GM12873 (cell line): Measurements from ENCODE around the gene PALB2.

Source experiments
- CTCF ChIP-seq: IDR thresholded peaks from 2 replicates; pipeline ENCODE4 v1.5.1; 2012; ENCODE audit warnings: low read depth, mild to moderate bottlenecking, moderate library complexity, low read length, control low read depth; ENCODE audit not compliant: insufficient read depth; ENCODE audit errors: missing control alignments

The PALB2 gene

DNA sequence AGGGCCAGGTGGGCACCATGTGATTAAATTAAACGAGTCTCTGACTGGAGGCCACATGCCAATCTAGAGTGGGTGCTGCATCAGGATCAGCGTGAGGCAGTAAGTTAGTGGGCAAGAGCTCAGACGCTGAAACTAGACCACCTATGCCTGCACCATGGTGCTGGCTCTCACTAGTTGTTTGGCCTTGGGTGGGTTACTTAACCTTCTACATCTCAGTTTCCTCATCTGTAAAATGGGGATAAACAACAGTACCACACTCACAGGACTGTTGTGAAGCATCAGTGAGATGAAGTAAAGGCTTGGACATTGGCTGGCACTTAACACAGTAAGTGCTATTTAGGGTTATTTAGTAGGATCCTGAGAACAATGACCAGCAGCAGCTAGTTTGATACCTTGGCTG lies 50.9 kb downstream of the PALB2 start:
- TF ChIP-seq CTCF, result no peak

DNA sequence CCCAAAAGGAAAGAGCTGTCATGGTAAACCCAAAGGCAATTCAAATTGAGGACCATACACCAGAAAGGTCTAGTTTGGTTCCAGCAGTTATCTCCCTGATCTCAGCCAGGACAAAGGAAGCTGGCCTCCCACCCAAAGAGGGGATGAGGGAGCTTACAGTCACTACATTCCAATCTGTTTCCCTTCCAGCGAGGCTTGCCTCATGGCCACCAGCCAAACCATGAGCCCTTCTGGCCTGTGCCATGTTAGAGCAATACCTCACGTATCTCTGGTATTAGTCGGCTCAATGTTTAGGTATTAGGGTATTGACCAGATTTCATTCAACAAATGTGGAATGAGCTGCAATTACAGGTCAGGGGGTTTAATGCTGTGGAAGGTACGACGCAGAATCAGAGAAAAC lies 53.4 kb downstream of the PALB2 start:
- no peak for TF ChIP-seq CTCF

- TF ChIP-seq CTCF, result no peak
These were observed 56.7 kb downstream of the PALB2 start for GRCh38 chr16:23584186-23585076.

DNA sequence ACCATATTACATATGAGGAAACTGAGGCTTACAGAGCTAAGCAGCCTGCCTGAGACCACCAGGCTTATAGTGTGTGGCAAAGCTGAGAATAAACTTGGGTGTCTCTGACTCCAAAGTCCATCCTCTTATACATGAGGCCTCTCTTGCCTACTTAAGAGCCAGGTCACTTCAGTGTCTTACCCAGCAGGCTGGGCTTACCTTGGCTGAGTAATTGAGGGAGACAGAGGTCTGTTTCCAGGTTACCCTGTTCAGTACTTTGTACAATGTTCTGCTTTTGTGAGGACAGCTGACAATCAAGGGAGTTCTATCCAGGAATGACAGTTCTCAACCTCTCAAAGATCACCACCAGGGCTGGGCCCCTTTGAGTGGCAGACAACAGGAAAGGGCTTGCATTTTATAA lies 59.3 kb downstream of the PALB2 start:
- no peak for TF ChIP-seq CTCF

- TF ChIP-seq CTCF, result no peak
These were observed 60.7 kb downstream of the PALB2 start for GRCh38 chr16:23580391-23580790.

DNA sequence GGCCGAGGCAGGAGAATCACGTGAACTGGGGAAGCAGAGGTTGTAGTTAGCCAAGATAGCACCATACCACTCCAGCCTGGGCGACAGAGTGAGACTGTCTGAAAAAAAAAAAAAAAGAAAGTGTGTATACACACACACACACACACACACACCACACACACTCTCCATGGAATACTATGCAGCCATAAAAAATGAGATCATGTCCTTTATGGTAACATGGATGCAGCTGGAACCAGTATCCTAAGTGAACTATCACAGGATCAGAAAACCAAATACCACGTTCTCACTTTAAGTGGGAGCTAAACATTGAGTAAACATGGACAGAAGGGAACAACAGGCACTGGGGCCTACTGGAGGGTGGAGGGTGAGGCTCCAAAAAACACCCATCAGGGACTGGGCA lies 61.7 kb downstream of the PALB2 start:
- no peak for TF ChIP-seq CTCF

GRCh38 chr16:23578101-23578830 lies 62.8 kb downstream of the PALB2 start:
- TF ChIP-seq CTCF, result no peak
